ENCODE results near the gene FAM118B.

GRCh38 chr11:126267650-126268049 lies 56.1 kb downstream of the FAM118B start:
- no peak for TF ChIP-seq CTCF (IDR thresholded peaks at IDR 0.05)
- no peak for TF ChIP-seq POLR2AphosphoS5 (IDR thresholded peaks at IDR 0.05)
- no peak for TF ChIP-seq POLR2A (IDR thresholded peaks at IDR 0.05)
